ENCODE measurements around the gene FOXA3.

GRCh38 chr19:45920458-45920857, 56.3 kb downstream of the FOXA3 start:
- TF ChIP-seq, protein P1, sequence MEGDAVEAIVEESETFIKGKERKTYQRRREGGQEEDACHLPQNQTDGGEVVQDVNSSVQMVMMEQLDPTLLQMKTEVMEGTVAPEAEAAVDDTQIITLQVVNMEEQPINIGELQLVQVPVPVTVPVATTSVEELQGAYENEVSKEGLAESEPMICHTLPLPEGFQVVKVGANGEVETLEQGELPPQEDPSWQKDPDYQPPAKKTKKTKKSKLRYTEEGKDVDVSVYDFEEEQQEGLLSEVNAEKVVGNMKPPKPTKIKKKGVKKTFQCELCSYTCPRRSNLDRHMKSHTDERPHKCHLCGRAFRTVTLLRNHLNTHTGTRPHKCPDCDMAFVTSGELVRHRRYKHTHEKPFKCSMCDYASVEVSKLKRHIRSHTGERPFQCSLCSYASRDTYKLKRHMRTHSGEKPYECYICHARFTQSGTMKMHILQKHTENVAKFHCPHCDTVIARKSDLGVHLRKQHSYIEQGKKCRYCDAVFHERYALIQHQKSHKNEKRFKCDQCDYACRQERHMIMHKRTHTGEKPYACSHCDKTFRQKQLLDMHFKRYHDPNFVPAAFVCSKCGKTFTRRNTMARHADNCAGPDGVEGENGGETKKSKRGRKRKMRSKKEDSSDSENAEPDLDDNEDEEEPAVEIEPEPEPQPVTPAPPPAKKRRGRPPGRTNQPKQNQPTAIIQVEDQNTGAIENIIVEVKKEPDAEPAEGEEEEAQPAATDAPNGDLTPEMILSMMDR (conservative IDR thresholded peaks at IDR 0.05 in 1 of 2, IDR thresholded peaks at IDR 0.05 in 1 of 2; ENCODE audit: extremely low read depth in 1 of 2, insufficient read depth in 1 of 2, low read depth in 1 of 2, low read length in 2 of 2) = no peak
- TF ChIP-seq EZH2 (IDR thresholded peaks at IDR 0.05; ENCODE audit: borderline replicate concordance, low read length) = no peak

Data from mammary epithelial cell (primary cell).